LNCaP clone FGC (cell line): Measurements from ENCODE around the gene ATP8A2.

ENCODE experiments used
- DNase-seq: peaks from one replicate; pipeline ENCODE4 v3.0.0-alpha.2; 2011; ENCODE audit warnings: low read depth
- H3K4me3 ChIP-seq: 2 replicates; pipeline ENCODE4 v1.5.1; 2011; ENCODE audit warnings: mild to moderate bottlenecking, low read depth, low read length, control low read depth
- CTCF ChIP-seq: IDR thresholded peaks from 2 replicates; pipeline ENCODE4 v1.5.1; 2012; ENCODE audit warnings: mild to moderate bottlenecking; ENCODE audit not compliant: control insufficient read depth, insufficient read depth; ENCODE audit errors: extremely low read depth

ATP8A2 gene

GRCh38 chr13:25682276-25682675, 310.5 kb downstream of the ATP8A2 start:
- TF ChIP-seq CTCF: no peak
- DNase-seq: no peak

GRCh38 chr13:25683056-25683455, 311.3 kb downstream of the ATP8A2 start:
- TF ChIP-seq CTCF: no peak
- no peak overlapping the region for H3K4me3 ChIP-seq
- DNase-seq: no peak

More at GRCh38 chr13:25682276-25682675, 310.5 kb downstream of the ATP8A2 start:
- no peak overlapping the region for H3K4me3 ChIP-seq

- H3K4me3 ChIP-seq: no peak overlapping the region
- TF ChIP-seq CTCF: no peak
- DNase-seq: no peak
Observed at GRCh38 chr13:25683662-25684370, 312.0 kb downstream of the ATP8A2 start.

GRCh38 chr13:25684491-25684890, 312.7 kb downstream of the ATP8A2 start:
- H3K4me3 ChIP-seq: no peak overlapping the region
- no peak for DNase-seq
- TF ChIP-seq CTCF: no peak

DNA sequence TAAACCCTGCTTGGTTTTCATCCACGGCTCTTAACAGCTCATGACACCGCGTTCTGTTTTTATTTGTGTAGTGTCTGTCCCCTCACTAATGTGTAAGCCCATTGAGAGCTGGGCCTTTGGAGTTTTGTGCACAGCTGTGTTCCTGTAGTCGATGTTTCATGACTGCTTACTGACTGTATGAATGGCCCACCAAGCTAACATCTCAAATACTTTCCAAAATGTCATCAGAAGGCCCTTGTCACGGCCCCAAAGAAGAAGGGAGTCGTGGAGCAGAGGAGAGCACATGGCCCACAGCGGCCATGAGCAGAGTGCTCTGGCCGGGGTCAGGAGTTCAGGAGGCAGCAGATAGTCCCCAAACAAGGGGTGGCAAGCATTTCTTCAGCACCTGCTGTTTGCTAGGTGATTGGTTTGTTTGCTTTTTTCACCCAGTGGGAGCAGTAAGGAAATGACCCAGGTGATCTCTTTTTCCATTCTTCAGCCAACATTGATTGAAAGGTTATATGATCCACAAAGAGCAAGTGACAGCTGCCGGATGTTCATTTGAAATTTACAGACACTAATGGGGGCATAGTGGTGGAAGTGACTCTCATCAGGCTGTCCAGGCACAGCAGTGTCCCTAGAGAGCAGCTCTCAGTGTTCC, 315.2 kb downstream of the ATP8A2 start:
- no peak for TF ChIP-seq CTCF
- no peak overlapping the region for H3K4me3 ChIP-seq
- DNase-seq: no peak

- DNase-seq: no peak
- TF ChIP-seq CTCF: no peak
Observed at GRCh38 chr13:25687471-25688225, 315.9 kb downstream of the ATP8A2 start.

GRCh38 chr13:25688536-25688935, 316.8 kb downstream of the ATP8A2 start:
- no peak for TF ChIP-seq CTCF
- no peak for DNase-seq
- H3K4me3 ChIP-seq: no peak overlapping the region

More at GRCh38 chr13:25687471-25688225, 315.9 kb downstream of the ATP8A2 start:
- H3K4me3 ChIP-seq: no peak overlapping the region
